SK-N-SH treated with all-trans-retinoic acid at 6 μM for 48 hours (cell line): ENCODE results near the gene CDC42SE2.

Experiments
- ATAC-seq: fragments of 200-7000 bp; cut with Tn5 transposase; 3 replicates; pipeline ENCODE4 v1.9.1; 2020; ENCODE audit warnings: mild to moderate bottlenecking, moderate library complexity
- ARNTL ChIP-seq: fragments of 450-650 bp; formaldehyde crosslinking; IDR thresholded peaks from 2 replicates; pipeline ENCODE4 v1.5.0; 2020; ENCODE audit warnings: low read depth, mild to moderate bottlenecking, moderate library complexity, borderline replicate concordance
- BACH2 ChIP-seq: fragments of 250-450 bp; sonication (Bioruptor Pico); IDR thresholded peaks from 2 replicates; pipeline ENCODE4 v1.9.0; 2021; ENCODE audit warnings: mild to moderate bottlenecking, borderline replicate concordance
- CREB5 ChIP-seq: fragments of 250-450 bp; sonication (Bioruptor Pico); IDR thresholded peaks from 2 replicates; pipeline ENCODE4 v1.5.1; 2020; ENCODE audit warnings: low read depth, mild to moderate bottlenecking, moderate library complexity
- CSDC2 ChIP-seq: fragments of 250-450 bp; sonication (Bioruptor Pico); IDR thresholded peaks from 2 replicates; pipeline ENCODE4 v1.5.0; 2020; ENCODE audit warnings: mild to moderate bottlenecking, moderate library complexity
- CSRNP3 ChIP-seq: fragments of 250-450 bp; sonication (Bioruptor Pico); IDR thresholded peaks from 2 replicates; pipeline ENCODE4 v1.5.1; 2021; ENCODE audit warnings: mild to moderate bottlenecking, moderate library complexity
- ESRRG ChIP-seq: fragments of 250-450 bp; sonication (Bioruptor Pico); IDR thresholded peaks from 2 replicates; pipeline ENCODE4 v1.6.1; 2021; ENCODE audit warnings: mild to moderate bottlenecking
- GLIS3 ChIP-seq: fragments of 250-450 bp; sonication (Bioruptor Pico); IDR thresholded peaks from 2 replicates; pipeline ENCODE4 v1.5.0; 2020; ENCODE audit warnings: mild to moderate bottlenecking, moderate library complexity
- ISL1 ChIP-seq: fragments of 250-450 bp; sonication (Bioruptor Pico); IDR thresholded peaks from 2 replicates; pipeline ENCODE4 v2.1.2; 2022; ENCODE audit warnings: mild to moderate bottlenecking, moderate library complexity
- OSR1 ChIP-seq: fragments of 250-450 bp; sonication (Bioruptor Pico); IDR thresholded peaks from 2 replicates; pipeline ENCODE4 v1.8.0; 2022; ENCODE audit warnings: moderate library complexity, mild to moderate bottlenecking, inconsistent platforms
- PATZ1 ChIP-seq: fragments of 250-450 bp; sonication (Bioruptor Pico); IDR thresholded peaks from 2 replicates; pipeline ENCODE4 v1.8.0; 2020; ENCODE audit warnings: mild to moderate bottlenecking, moderate library complexity, borderline replicate concordance
- POU6F1 ChIP-seq: fragments of 250-450 bp; sonication (Bioruptor Pico); IDR thresholded peaks from 2 replicates; pipeline ENCODE4 v1.8.0; 2021; ENCODE audit warnings: low read depth, mild to moderate bottlenecking, moderate library complexity, borderline replicate concordance
- PPARA ChIP-seq: fragments of 250-450 bp; sonication (Bioruptor Pico); IDR thresholded peaks from 2 replicates; pipeline ENCODE4 v1.5.0; 2020; ENCODE audit warnings: mild to moderate bottlenecking, borderline replicate concordance
- RARB ChIP-seq: fragments of 250-450 bp; sonication (Bioruptor Pico); IDR thresholded peaks from 2 replicates; pipeline ENCODE4 v1.8.0; 2021; ENCODE audit warnings: mild to moderate bottlenecking, moderate library complexity
- SNAI2 ChIP-seq: fragments of 250-450 bp; sonication (Bioruptor Pico); IDR thresholded peaks from 2 replicates; pipeline ENCODE4 v1.5.0; 2020; ENCODE audit warnings: mild to moderate bottlenecking, moderate library complexity
- TCF4 ChIP-seq: fragments of 250-450 bp; sonication (Bioruptor Pico); IDR thresholded peaks from 2 replicates; pipeline ENCODE4 v1.8.0; 2021; ENCODE audit warnings: mild to moderate bottlenecking, moderate library complexity, borderline replicate concordance
- TOX ChIP-seq: fragments of 250-450 bp; sonication (Bioruptor Pico); IDR thresholded peaks from 2 replicates; pipeline ENCODE4 v1.8.0; 2021; ENCODE audit warnings: mild to moderate bottlenecking, moderate library complexity, borderline replicate concordance
- TSHZ2 ChIP-seq: fragments of 250-450 bp; sonication (Bioruptor Pico); IDR thresholded peaks from 2 replicates; pipeline ENCODE4 v1.5.0; 2020; ENCODE audit warnings: mild to moderate bottlenecking, moderate library complexity
- ZC3H10 ChIP-seq: fragments of 250-450 bp; sonication (Bioruptor Pico); IDR thresholded peaks from 2 replicates; pipeline ENCODE4 v1.5.1; 2021; ENCODE audit warnings: mild to moderate bottlenecking, moderate library complexity
- ZFP3 ChIP-seq: fragments of 250-450 bp; sonication (Bioruptor Pico); IDR thresholded peaks from 2 replicates; pipeline ENCODE4 v1.5.0; 2020; ENCODE audit warnings: mild to moderate bottlenecking, moderate library complexity
- ZFP30 ChIP-seq: fragments of 450-650 bp; formaldehyde crosslinking; IDR thresholded peaks from 2 replicates; pipeline ENCODE4 v1.5.0; 2022; ENCODE audit warnings: mild to moderate bottlenecking, moderate library complexity
- ZNF565 ChIP-seq: fragments of 450-650 bp; formaldehyde crosslinking; conservative IDR thresholded peaks from 2 replicates; pipeline ENCODE4 v1.5.0; 2020; ENCODE audit warnings: low read depth, mild to moderate bottlenecking, moderate library complexity
- ZNF70 ChIP-seq: fragments of 450-650 bp; formaldehyde crosslinking; IDR thresholded peaks from 2 replicates; pipeline ENCODE4 v1.5.0; 2020; ENCODE audit warnings: mild to moderate bottlenecking, moderate library complexity
- ZNF8 ChIP-seq: fragments of 450-650 bp; formaldehyde crosslinking; IDR thresholded peaks from 2 replicates; pipeline ENCODE4 v1.5.0; 2020; ENCODE audit warnings: mild to moderate bottlenecking, moderate library complexity

Gene CDC42SE2

GRCh38 chr5:131321066-131321465 lies 57.2 kb downstream of the CDC42SE2 start:
- TF ChIP-seq ZNF70 (CRISPR knock-in tag): no peak
- TF ChIP-seq TCF4 (CRISPR knock-in tag): no peak
- no peak for TF ChIP-seq BACH2 (CRISPR knock-in tag)
- TF ChIP-seq ARNTL: no peak
- TF ChIP-seq TOX (CRISPR knock-in tag): no peak
- no peak for TF ChIP-seq PPARA (CRISPR knock-in tag)
- no peak for TF ChIP-seq ZNF565 (CRISPR knock-in tag)
- TF ChIP-seq OSR1 (CRISPR knock-in tag): no peak
- TF ChIP-seq, all 23 proteins: peak for 0
- ATAC-seq: no peak

- ATAC-seq: no peak
- TF ChIP-seq PATZ1 (CRISPR knock-in tag) (no peak), ARNTL (no peak), SNAI2 (CRISPR knock-in tag) (no peak), ESRRG (CRISPR knock-in tag) (no peak), OSR1 (CRISPR knock-in tag) (no peak), POU6F1 (no peak), GLIS3 (no peak), ZFP30 (CRISPR knock-in tag) (no peak), ZFP3 (no peak), ISL1 (CRISPR knock-in tag) (no peak)
- TF ChIP-seq, all 23 proteins: peak for 0
These were observed 59.1 kb downstream of the CDC42SE2 start for GRCh38 chr5:131322926-131323325.

- no peak for ATAC-seq
- TF ChIP-seq ZFP3 (no peak), ZFP30 (CRISPR knock-in tag) (no peak), GLIS3 (no peak), CSDC2 (no peak), ARNTL (no peak), TOX (CRISPR knock-in tag) (no peak), BACH2 (CRISPR knock-in tag) (no peak), CSRNP3 (CRISPR knock-in tag) (no peak), TSHZ2 (CRISPR knock-in tag) (no peak), RARB (no peak), PPARA (CRISPR knock-in tag) (no peak), ZC3H10 (no peak), ZNF70 (CRISPR knock-in tag) (no peak), ZNF8 (CRISPR knock-in tag) (no peak), OSR1 (CRISPR knock-in tag) (no peak), CREB5 (CRISPR knock-in tag) (no peak)
These were observed 59.5 kb downstream of the CDC42SE2 start for GRCh38 chr5:131323378-131323777.
